Neuron (in vitro differentiated cells): Measurements from ENCODE around the gene PRKAA1.

Source experiments
- H2AFZ ChIP-seq: one replicate; pipeline ENCODE4 v1.6.1; 2013; ENCODE audit warnings: low read depth, mild to moderate bottlenecking, inconsistent platforms, low read length, moderate library complexity
- H3K27me3 ChIP-seq: one replicate; pipeline ENCODE4 v1.6.1; 2013; ENCODE audit warnings: low read length; ENCODE audit not compliant: insufficient read depth
- H3K36me3 ChIP-seq: one replicate; pipeline ENCODE4 v1.6.1; 2013; ENCODE audit warnings: low read length; ENCODE audit not compliant: insufficient read depth
- H3K4me1 ChIP-seq: one replicate; pipeline ENCODE4 v1.6.1; 2013; ENCODE audit warnings: low read length; ENCODE audit not compliant: insufficient read depth
- H3K4me3 ChIP-seq: 2 replicates; pipeline ENCODE4 v1.5.1; 2013; ENCODE audit warnings: mild to moderate bottlenecking, low read length, moderate library complexity
- H3K9me3 ChIP-seq: one replicate; pipeline ENCODE4 v1.6.1; 2013; ENCODE audit warnings: low read length

PRKAA1 gene

GRCh38 chr5:40757400-40757799 is 40.8 kb downstream of the PRKAA1 start:
- peaks cover 28% of the 10 kb centered on the region for H3K36me3 ChIP-seq
- H2AFZ ChIP-seq, result no peak overlapping the region
- H3K9me3 ChIP-seq, result peaks cover 2% of the 10 kb centered on the region
- H3K4me1 ChIP-seq, result peaks cover 9% of the 10 kb centered on the region
- H3K4me3 ChIP-seq, result no peak overlapping the region
- no peaks in the 10 kb centered on the region for H3K27me3 ChIP-seq

- H3K4me1 ChIP-seq, result peaks cover 9% of the 10 kb centered on the region
- H3K9me3 ChIP-seq, result peaks cover 2% of the 10 kb centered on the region
- peak within 1 kb of the TSS; percentile 73 for H2AFZ ChIP-seq
- peak within 1 kb of the TSS; percentile 75 for H3K4me3 ChIP-seq
- no peaks in the 10 kb centered on the region for H3K27me3 ChIP-seq
- H3K36me3 ChIP-seq, result peaks cover 16% of the 10 kb centered on the region
These were observed 42.5 kb downstream of the PRKAA1 start, which contains the start of gene TTC33 for GRCh38 chr5:40755407-40756365. Gene TTC33 (minus strand): TSS chr5:40755961. CDS start chr5:40747018, 8,943 bp downstream.

GRCh38 chr5:40755093-40755406 is 43.1 kb downstream of the PRKAA1 start:
- Histone ChIP-seq H2AFZ (peak overlapping the region; percentile 73), H3K4me3 (peak overlapping the region; percentile 75), H3K9me3 (peaks cover 5% of the 10 kb centered on the region), H3K27me3 (no peaks in the 10 kb centered on the region), H3K36me3 (peaks cover 13% of the 10 kb centered on the region), H3K4me1 (peaks cover 9% of the 10 kb centered on the region)

GRCh38 chr5:40754381-40755092 is 43.6 kb downstream of the PRKAA1 start:
- peaks cover 11% of the 10 kb centered on the region for H3K36me3 ChIP-seq

GRCh38 chr5:40746703-40747102 is 51.5 kb downstream of the PRKAA1 start:
- no peaks in the 10 kb centered on the region for H3K4me1 ChIP-seq
- H3K27me3 ChIP-seq, result no peaks in the 10 kb centered on the region

More at GRCh38 chr5:40754381-40755092, 43.6 kb downstream of the PRKAA1 start:
- H3K4me3 ChIP-seq, result peak overlapping the region; percentile 75
- H2AFZ ChIP-seq, result peak overlapping the region; percentile 73
- H3K9me3 ChIP-seq, result peaks cover 5% of the 10 kb centered on the region
- H3K4me1 ChIP-seq, result peaks cover 9% of the 10 kb centered on the region
- no peaks in the 10 kb centered on the region for H3K27me3 ChIP-seq

GRCh38 chr5:40743771-40744170 is 54.4 kb downstream of the PRKAA1 start:
- no peaks in the 10 kb centered on the region for H3K4me1 ChIP-seq
- H3K27me3 ChIP-seq, result no peaks in the 10 kb centered on the region
- peaks cover 15% of the 10 kb centered on the region for H3K36me3 ChIP-seq
- no peak overlapping the region for H3K4me3 ChIP-seq
- no peak overlapping the region for H2AFZ ChIP-seq
- peaks cover 8% of the 10 kb centered on the region for H3K9me3 ChIP-seq

More at GRCh38 chr5:40746703-40747102, 51.5 kb downstream of the PRKAA1 start:
- Histone ChIP-seq H3K9me3 (peaks cover 3% of the 10 kb centered on the region), H3K4me3 (no peak overlapping the region), H3K36me3 (peaks cover 7% of the 10 kb centered on the region), H2AFZ (no peak overlapping the region)

- no peaks in the 10 kb centered on the region for H3K27me3 ChIP-seq
- no peak overlapping the region for H2AFZ ChIP-seq
- H3K9me3 ChIP-seq, result peaks cover 8% of the 10 kb centered on the region
- H3K4me1 ChIP-seq, result no peaks in the 10 kb centered on the region
- no peak overlapping the region for H3K4me3 ChIP-seq
- peaks cover 10% of the 10 kb centered on the region for H3K36me3 ChIP-seq
These were observed 59.7 kb downstream of the PRKAA1 start for GRCh38 chr5:40738502-40738901.

GRCh38 chr5:40736103-40736875 is 61.9 kb downstream of the PRKAA1 start:
- Histone ChIP-seq H3K36me3 (peaks cover 6% of the 10 kb centered on the region), H2AFZ (no peak overlapping the region), H3K4me1 (no peaks in the 10 kb centered on the region), H3K4me3 (no peak overlapping the region), H3K27me3 (no peaks in the 10 kb centered on the region), H3K9me3 (peaks cover 5% of the 10 kb centered on the region)

- peaks cover 3% of the 10 kb centered on the region for H3K36me3 ChIP-seq
- no peaks in the 10 kb centered on the region for H3K4me1 ChIP-seq
- no peak overlapping the region for H2AFZ ChIP-seq
- no peaks in the 10 kb centered on the region for H3K27me3 ChIP-seq
- H3K4me3 ChIP-seq, result no peak overlapping the region
- peaks cover 3% of the 10 kb centered on the region for H3K9me3 ChIP-seq
These were observed 62.6 kb downstream of the PRKAA1 start for GRCh38 chr5:40735609-40736008.

- peaks cover 2% of the 10 kb centered on the region for H3K36me3 ChIP-seq
- no peak overlapping the region for H2AFZ ChIP-seq
- no peaks in the 10 kb centered on the region for H3K9me3 ChIP-seq
- H3K4me1 ChIP-seq, result no peaks in the 10 kb centered on the region
- no peak overlapping the region for H3K4me3 ChIP-seq
- no peaks in the 10 kb centered on the region for H3K27me3 ChIP-seq
These were observed 63.2 kb downstream of the PRKAA1 start for GRCh38 chr5:40734986-40735385.

- H3K9me3 ChIP-seq, result no peaks in the 10 kb centered on the region
- no peak overlapping the region for H3K4me3 ChIP-seq
- H2AFZ ChIP-seq, result no peak overlapping the region
- H3K4me1 ChIP-seq, result no peaks in the 10 kb centered on the region
- peaks cover 2% of the 10 kb centered on the region for H3K36me3 ChIP-seq
- H3K27me3 ChIP-seq, result no peaks in the 10 kb centered on the region
These were observed 64.2 kb downstream of the PRKAA1 start for GRCh38 chr5:40733879-40734563.

GRCh38 chr5:40733434-40733833 is 64.7 kb downstream of the PRKAA1 start:
- H3K4me3 ChIP-seq, result no peak overlapping the region
- H3K36me3 ChIP-seq, result peaks cover 2% of the 10 kb centered on the region
- no peak overlapping the region for H2AFZ ChIP-seq
- no peaks in the 10 kb centered on the region for H3K4me1 ChIP-seq
- no peaks in the 10 kb centered on the region for H3K9me3 ChIP-seq
- H3K27me3 ChIP-seq, result no peaks in the 10 kb centered on the region
